IPS-18c (cell line): ENCODE results near the gene MATR3.
"Not testable (repeated sequence)": the region's sequence is repeated elsewhere in the genome, so short reads cannot be mapped to it uniquely, and the experiment has no call there.

ENCODE experiments used
- H3K4me3 ChIP-seq: 2 replicates; pipeline ENCODE4 v1.7.0; 2013; ENCODE audit warnings: low read depth, mild to moderate bottlenecking, low read length, moderate library complexity; ENCODE audit not compliant: insufficient read depth
- H3K9me3 ChIP-seq: one replicate; pipeline ENCODE4 v1.6.1; 2013; ENCODE audit warnings: mild to moderate bottlenecking, low read length, moderate library complexity; ENCODE audit not compliant: control insufficient read depth, insufficient read depth

MATR3 gene

DNA sequence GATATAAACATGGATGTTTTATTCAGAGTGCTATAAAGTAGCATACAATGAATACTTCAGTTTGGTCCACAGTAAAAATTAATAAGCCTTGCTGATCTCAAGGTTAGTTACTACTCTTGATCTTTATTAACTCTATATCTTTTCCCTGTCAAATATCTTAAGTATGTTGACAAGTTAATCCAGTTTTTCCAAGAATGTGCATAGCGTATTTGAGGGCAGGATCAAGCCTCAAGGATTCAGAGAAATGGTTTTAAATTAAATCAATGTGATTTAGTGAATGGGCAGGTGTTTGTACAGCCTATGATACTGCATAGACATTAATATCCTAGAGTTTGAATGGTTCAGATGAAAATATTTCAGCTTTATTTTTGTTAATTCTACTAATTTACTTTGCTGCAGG, 20.7 kb downstream of the MATR3 start:
- no peak overlapping the region for H3K4me3 ChIP-seq

DNA sequence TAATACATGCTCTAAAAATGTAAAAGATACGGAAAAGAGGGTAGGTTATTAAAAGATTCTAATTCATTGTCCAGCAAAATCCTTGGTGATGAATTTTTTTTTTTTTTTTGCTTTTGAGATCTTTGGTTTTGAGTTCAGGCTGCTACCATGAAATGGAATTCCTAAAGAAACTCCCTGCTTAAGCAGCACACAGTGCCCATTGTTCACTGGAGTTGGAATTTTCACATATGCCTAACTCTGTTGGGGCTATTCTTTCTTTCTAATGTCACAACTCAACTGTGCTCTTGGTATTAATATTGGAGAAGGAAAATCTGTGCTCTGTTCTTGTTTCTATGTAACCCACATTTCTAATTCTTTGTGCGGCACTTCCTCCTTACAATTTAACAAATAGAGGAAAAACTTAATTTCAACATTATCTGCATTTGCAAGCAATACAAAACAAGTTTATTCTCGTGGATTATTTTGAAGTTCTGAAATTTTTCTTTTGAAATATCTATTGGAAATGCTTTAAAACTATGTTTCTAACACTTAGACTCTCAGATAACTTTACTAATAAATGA, 21.6 kb downstream of the MATR3 start:
- Histone ChIP-seq H3K4me3 (no peak overlapping the region), H3K9me3 (no peaks in the 10 kb centered on the region)

More for the DNA sequence above, 20.7 kb downstream of the MATR3 start:
- no peaks in the 10 kb centered on the region for H3K9me3 ChIP-seq

DNA sequence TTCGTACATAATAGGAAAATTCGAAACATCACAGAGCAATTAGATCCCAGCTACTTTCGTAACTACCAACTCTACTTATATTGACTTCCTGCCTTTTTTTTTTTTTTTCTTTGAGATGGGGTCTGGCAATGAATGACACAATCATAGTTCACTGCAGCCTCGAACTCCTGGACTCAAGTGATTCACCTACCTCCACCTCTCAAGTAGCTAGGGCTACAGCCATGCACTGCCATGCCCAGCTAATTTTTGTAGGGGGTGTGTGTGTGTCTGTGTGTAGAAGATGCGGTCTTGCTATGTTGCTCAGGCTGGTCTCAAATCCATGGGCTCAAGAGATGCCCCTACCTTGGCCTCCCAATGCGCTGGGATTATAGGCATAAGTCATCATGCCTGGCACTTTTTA, 42.3 kb downstream of the MATR3 start:
- Histone ChIP-seq H3K4me3 (no peak overlapping the region), H3K9me3 (peaks cover 3% of the 10 kb centered on the region)

DNA sequence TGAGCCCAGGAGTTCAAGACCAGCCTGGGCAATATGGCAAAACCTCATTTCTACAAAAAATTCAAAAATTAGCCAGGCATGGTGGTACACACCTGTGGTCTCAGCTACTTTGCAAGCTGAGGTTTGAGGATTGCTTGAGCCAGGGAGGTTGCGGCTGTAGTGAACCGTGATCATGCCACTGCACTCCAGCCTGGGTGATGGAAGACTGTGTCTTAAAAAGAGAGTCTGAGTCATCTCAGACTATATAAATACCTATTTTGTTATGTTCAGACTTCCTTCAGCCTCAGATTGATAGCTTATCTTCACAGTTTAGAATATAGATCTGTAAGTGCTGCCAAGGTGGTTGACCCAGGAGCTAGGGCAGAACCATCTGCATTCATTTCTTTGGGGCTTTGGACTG, 46.5 kb downstream of the MATR3 start:
- H3K9me3 ChIP-seq, result no peaks in the 10 kb centered on the region

DNA sequence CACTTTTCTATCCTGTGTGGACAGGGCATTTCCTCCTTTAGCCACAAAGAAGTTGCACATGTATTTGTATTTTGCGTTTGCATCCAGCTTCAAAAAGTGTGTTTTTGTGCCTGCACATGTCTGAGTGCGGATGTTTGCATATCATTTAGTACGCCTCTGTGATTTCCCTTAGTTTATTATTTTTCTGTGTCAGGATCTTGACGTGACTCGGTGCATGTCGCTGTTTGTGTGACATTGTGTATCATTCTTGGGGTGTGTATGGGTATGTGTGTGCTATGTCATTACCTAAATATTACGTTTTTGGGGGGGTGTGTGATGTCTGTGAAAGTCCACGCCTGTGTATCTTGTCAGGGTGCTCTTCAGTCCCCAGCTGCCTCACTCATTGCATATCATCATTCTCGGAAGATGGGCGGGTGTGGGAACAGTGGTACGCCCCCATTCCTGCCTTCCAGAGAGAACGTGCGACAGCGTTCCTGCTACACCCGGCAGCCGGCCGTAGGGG, 47.7 kb downstream of the MATR3 start:
- Histone ChIP-seq H3K9me3 (no peaks in the 10 kb centered on the region), H3K4me3 (peak overlapping the region; percentile 100)

More for the DNA sequence above, 46.5 kb downstream of the MATR3 start:
- H3K4me3 ChIP-seq, result no peak overlapping the region

DNA sequence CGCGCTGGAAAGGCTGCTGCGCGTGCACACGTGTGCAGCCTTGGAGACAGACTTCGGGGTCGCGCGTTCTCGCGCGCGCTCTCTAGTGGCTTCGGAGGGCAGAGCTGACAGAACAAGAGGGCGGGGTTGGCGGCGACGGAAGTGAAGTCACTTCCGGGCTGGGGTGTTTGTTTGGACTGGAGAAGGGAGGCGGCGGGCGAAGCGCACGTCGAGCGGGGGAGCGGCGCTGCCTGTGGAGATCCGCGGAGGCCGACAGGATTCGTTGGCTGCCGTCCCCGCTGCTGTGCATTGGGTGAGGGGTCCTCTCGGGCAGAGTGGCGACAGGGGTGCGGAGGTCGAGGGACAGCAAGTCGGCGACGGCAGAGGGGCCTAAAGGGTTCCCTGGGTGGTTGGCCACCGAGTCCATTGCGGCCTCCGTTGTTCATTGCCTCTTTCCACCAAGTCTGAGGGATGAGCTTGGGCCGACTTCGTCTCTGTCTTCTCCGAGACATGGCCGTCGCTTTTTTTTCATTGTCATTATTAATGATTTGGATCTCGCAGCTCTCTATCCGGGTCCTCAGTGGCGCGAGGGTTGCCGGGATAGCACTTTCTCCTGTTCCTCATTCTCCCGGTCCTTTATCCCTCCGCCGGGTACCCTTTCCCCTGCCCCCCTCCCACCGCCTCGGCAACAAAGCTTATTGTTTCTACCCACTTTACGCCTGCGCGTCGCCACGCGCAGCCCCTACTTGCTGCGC, 48.3 kb downstream of the MATR3 start, which contains the start of gene PAIP2:
Gene PAIP2 (plus strand): TSS at position 166 of the 734 bp plus-strand sequence. CDS start 21,931 bp downstream, outside the sequence.
- peak within 1 kb of the TSS; percentile 100 for H3K4me3 ChIP-seq
- no peaks in the 10 kb centered on the region for H3K9me3 ChIP-seq

DNA sequence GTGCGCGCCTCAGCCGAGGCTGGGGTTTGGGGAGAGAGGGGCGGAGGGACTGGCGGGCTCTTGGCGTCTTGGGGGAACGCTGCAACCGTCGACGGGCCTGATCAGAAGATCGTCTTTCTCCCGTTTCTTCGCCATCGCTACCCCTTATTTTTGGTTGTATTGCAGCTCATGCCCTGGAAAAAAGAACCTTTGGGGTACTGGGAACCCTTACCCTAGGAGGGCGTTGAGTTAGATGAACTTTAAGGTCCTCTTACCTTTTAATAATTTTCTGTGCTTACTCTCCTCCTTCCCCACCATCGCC, 48.8 kb downstream of the MATR3 start:
- Histone ChIP-seq H3K4me3 (peak overlapping the region; percentile 100), H3K9me3 (no peaks in the 10 kb centered on the region)

DNA sequence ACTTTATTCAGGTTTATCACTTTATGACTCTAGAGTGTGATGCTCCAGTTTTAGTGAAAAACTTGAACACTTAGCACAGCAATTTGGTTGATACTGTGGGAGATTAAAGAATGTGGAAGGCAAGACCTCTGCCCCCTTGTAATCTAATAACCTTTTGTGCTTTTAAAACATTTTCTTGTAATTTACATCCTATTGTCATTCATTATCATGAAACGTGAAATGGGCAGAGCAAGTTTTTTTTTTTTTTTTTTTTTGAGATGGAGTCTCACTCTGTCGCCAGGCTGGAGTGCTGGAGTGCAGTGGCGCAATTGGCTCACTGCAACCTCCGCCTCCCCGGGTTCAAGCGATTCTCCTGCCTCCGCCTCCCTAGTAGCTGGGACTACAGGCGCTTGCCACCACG, 49.9 kb downstream of the MATR3 start:
- no peaks in the 10 kb centered on the region for H3K9me3 ChIP-seq
- peak overlapping the region; percentile 100 for H3K4me3 ChIP-seq

DNA sequence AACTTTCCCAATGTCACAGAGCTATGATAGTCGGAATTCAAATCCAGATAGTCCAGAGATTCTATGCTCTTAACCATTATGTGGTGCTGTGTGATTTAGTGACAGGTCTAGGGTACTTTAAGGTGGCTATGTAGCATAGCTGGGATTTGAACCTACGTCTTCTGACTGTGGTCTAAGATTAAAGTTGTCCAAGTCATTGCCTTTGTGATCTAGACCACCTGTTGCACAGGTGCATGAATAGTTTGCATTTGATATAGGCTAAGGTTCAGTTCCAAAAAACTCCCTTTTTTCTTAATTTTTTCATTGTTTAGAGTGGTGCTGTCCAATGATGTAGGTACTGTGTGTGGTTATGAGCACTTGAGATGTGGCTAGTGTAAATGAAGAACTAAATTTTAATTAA, 50.6 kb downstream of the MATR3 start:
- no peak overlapping the region for H3K4me3 ChIP-seq

DNA sequence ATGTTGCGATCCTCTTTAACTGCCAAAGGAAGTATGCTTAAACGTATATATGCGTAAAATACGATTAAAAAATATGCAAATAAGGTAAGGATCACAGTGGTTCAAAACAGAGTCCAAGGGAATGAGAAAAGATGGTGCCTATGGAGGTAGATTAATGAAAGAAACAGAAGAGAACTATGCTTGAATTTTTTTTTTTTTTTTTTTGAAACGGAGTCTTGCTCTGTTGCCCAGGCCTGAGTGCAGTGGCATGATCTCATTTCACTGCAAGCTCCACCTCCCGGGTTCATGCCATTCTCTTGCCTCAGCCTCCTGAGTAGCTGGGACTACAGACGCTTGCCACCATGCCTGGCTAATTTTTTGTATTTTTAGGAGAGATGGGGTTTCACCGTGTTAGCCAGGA, 51.9 kb downstream of the MATR3 start:
- not testable (repeated sequence) for H3K4me3 ChIP-seq, H3K9me3 ChIP-seq

More for the DNA sequence above, 50.6 kb downstream of the MATR3 start:
- no peaks in the 10 kb centered on the region for H3K9me3 ChIP-seq

DNA sequence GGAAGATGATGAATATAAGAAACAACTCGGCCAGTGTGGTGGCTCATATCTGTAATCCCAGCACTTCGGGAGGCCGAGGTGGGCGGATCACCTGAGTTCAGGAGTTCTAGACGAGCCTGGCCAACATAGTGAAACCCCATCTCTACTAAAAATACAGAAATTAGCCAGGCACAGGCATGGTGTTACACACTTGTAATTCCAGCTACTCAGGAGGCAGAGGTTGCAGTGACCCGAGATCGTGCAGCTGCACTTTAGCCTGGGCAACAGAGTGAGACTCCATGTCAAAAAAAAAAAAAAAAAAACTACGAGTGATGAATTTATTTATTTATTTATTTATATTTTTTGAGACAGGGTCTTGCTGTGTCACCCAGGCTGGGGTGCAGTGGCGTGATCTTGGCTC, 54.3 kb downstream of the MATR3 start:
- H3K4me3 ChIP-seq, H3K9me3 ChIP-seq: not testable (repeated sequence)

DNA sequence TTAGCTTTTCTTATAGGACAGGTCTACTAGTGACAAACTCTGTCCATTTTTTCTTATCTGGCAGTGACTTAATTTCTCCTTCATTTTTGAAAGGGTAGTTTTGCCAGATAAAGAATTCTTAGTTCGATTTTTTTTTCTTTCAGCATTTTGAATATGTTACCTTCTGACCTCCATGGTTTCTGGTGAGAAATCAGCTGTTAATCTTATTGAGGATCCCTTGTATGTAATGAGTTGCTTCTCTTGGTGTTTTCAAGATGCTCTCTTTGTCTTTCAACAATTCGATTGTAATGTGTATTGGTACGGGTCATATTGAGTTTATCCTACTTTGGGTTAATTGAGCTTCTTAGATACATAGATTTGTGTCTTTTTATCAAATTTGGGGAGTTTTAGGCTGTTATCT, 60.6 kb downstream of the MATR3 start:
- no peaks in the 10 kb centered on the region for H3K9me3 ChIP-seq

DNA sequence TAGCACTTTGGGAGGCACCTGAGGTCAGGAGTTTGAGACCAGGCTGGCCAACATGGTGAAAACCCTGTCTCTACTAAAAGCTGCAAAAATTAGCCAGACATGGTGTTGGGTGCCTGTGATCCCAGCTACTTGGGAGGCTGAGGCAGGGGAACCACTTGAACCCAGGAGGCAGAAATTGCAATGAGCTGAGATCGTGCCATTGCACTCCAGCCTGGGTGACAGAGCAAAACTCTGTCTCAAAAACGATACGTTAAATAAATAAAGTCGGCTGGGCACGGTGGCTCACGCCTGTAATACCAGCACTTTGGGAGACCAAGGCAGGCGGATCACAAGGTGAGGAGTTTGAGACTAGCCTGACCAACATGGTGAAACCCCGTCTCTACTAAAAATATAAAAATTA, 62.4 kb downstream of the MATR3 start:
- not testable (repeated sequence) for H3K4me3 ChIP-seq

More for the DNA sequence above, 60.6 kb downstream of the MATR3 start:
- no peak overlapping the region for H3K4me3 ChIP-seq

DNA sequence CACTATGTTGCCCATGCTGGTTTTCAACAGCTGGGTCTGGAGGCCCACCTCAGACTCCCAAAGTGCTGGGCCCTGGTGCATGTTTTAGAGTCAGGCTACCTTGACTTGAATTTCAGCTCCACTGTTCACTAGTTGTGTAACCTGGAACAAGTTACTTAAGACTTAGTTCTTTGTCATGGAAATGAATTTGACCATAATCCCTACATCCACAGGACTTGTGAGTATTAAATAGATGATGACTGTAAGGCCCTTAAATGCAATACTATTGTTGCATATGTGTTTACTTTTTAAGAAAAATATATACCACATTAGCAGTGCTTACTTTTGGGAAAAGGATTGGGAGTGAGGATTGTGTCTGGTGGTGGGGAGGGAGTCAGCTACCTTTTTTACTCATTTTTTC, 64.5 kb downstream of the MATR3 start:
- no peak overlapping the region for H3K4me3 ChIP-seq
- H3K9me3 ChIP-seq, result no peaks in the 10 kb centered on the region

More for the DNA sequence above, 62.4 kb downstream of the MATR3 start:
- H3K9me3 ChIP-seq, result not testable (repeated sequence)

DNA sequence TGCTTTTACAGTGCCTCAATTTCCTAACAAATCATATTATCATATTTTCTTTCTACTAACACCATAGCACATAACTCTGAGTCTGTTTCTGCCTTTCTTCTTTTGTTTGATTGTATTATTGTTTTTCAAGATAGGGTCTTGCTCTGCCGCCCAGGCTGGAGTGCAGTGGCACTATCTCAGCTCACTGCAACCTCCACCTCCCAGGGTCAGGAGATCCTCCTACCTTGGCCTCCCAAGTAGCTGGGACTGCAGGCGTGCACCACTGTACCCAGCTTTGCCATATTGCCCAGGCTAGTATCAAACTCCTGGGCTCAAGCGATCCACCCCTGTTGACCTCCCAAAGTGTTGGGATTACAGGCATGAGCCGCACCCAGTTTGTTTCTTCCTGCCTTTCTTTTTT, 66.8 kb downstream of the MATR3 start:
- H3K9me3 ChIP-seq, result no peaks in the 10 kb centered on the region
- no peak overlapping the region for H3K4me3 ChIP-seq

DNA sequence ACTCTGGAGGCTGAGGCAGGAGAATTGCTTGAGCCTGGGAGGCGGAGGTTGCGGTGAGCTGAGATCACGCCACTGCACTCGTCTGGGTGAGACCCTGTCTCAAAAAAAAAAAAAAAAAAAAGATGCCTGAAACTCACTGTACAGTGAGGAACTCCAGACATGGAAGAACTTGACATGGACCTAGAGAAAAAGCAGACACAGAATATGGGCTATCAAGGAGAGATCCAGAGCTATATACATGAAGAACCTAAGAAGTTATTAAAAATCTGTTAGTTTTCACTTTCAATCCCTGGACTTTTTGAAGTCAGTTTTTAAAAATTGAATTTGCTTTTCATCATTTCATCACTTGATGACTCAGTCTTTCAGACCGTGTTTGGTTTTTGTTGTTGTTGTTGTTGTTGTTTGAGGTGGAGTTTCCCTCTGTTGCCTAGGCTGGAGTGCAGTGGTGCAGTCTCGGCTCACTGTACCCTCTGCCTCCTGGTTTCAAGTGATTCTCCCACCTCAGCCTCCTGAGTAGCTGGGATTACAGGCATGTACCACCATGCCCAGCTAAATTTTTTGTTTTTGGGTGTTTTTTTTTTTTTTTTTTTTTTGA, 68.4 kb downstream of the MATR3 start:
- H3K9me3 ChIP-seq, result no peaks in the 10 kb centered on the region
- H3K4me3 ChIP-seq, result no peak overlapping the region

DNA sequence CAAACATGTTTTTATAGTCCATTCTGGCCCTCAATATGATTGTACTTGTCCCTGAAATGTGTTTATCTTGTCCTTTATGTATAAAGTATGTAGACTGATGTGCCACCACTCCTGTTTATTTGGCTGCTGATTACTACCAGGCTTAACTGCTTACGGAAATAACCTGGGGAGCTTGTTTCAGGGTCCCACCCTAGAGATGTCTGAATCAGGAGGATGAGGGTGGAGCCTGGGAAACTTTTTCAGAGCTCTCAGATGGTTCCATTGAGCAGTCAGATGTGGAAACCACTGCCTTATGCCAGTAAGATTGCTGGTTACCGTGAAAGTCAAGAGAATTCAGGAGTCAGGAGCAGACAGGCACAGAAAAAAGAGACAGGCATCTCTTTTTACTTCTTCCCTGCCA, 70.4 kb downstream of the MATR3 start:
- Histone ChIP-seq H3K4me3 (no peak overlapping the region), H3K9me3 (no peaks in the 10 kb centered on the region)

DNA sequence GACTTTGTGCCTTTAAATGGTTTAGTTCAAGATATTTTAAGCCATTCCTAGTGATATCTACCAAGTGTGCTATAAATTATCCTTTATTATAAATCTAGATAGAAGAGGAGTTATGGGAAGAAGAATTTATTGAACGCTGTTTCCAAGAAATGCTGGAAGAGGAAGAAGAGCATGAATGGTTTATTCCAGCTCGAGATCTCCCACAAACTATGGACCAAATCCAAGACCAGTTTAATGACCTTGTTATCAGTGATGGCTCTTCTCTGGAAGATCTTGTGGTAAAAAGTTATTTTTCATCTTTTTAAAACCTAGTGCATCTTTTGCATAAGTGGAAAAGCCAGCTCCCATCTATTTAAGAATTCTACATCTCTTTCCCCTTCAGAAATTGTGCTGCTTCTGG, 70.9 kb downstream of the MATR3 start:
- no peak overlapping the region for H3K4me3 ChIP-seq
- no peaks in the 10 kb centered on the region for H3K9me3 ChIP-seq
